ENCODE measurements around the gene KIAA1328.

Gene KIAA1328

GRCh38 chr18:36963464-36963863, 134.5 kb downstream of the KIAA1328 start:
- no peak for DNase-seq

- no peak for DNase-seq
These were observed 145.8 kb downstream of the KIAA1328 start for GRCh38 chr18:36974686-36975085.

GRCh38 chr18:36977121-36977520, 148.2 kb downstream of the KIAA1328 start:
- no peak for DNase-seq

- DNase-seq, result no peak
These were observed 164.1 kb downstream of the KIAA1328 start for GRCh38 chr18:36993068-36993467.

- no peak for DNase-seq
These were observed 177.8 kb downstream of the KIAA1328 start for GRCh38 chr18:37006742-37007141.

GRCh38 chr18:37012452-37012851, 183.5 kb downstream of the KIAA1328 start:
- no peak for DNase-seq

GRCh38 chr18:37019157-37019827, 190.4 kb downstream of the KIAA1328 start:
- no peak for DNase-seq

- no peak for DNase-seq
These were observed 204.5 kb downstream of the KIAA1328 start for GRCh38 chr18:37033419-37033818.

GRCh38 chr18:37042381-37042780, 213.5 kb downstream of the KIAA1328 start:
- no peak for DNase-seq

GRCh38 chr18:37055137-37055802, 226.3 kb downstream of the KIAA1328 start:
- DNase-seq, result no peak

GRCh38 chr18:37064187-37064586, 235.3 kb downstream of the KIAA1328 start:
- DNase-seq, result no peak

GRCh38 chr18:37065254-37065653, 236.3 kb downstream of the KIAA1328 start:
- no peak for DNase-seq

GRCh38 chr18:37084912-37085311, 256.0 kb downstream of the KIAA1328 start:
- no peak for DNase-seq

GRCh38 chr18:37085362-37085761, 256.4 kb downstream of the KIAA1328 start:
- DNase-seq, result no peak

- no peak for DNase-seq
These were observed 279.0 kb downstream of the KIAA1328 start for GRCh38 chr18:37107748-37108522.

GRCh38 chr18:37122877-37123276, 293.9 kb downstream of the KIAA1328 start:
- DNase-seq, result no peak

- DNase-seq, result no peak
These were observed 295.6 kb downstream of the KIAA1328 start for GRCh38 chr18:37124516-37124915.

- DNase-seq, result no peak
These were observed 306.2 kb downstream of the KIAA1328 start for GRCh38 chr18:37135177-37135576.

GRCh38 chr18:37138456-37138855, 309.5 kb downstream of the KIAA1328 start:
- no peak for DNase-seq

GRCh38 chr18:37139876-37140275, 310.9 kb downstream of the KIAA1328 start:
- DNase-seq, result no peak

GRCh38 chr18:37144921-37145320, 316.0 kb downstream of the KIAA1328 start:
- DNase-seq, result no peak

GRCh38 chr18:37156330-37156942, 327.5 kb downstream of the KIAA1328 start:
- DNase-seq, result no peak

GRCh38 chr18:37160038-37160820, 331.3 kb downstream of the KIAA1328 start:
- no peak for DNase-seq
